GM20000 (cell line): ENCODE measurements around the gene MYBBP1A.

Experiments
- DNase-seq: peaks from one replicate; pipeline ENCODE4 v3.0.0; 2012; ENCODE audit warnings: low spot score
- TF ChIP-seq, protein P1 (sequence below): IDR thresholded peaks from 2 replicates; pipeline ENCODE4 v1.5.1; 2012; ENCODE audit warnings: mild to moderate bottlenecking, control low read depth; ENCODE audit errors: extremely low read depth, missing control alignments

MYBBP1A gene

DNA sequence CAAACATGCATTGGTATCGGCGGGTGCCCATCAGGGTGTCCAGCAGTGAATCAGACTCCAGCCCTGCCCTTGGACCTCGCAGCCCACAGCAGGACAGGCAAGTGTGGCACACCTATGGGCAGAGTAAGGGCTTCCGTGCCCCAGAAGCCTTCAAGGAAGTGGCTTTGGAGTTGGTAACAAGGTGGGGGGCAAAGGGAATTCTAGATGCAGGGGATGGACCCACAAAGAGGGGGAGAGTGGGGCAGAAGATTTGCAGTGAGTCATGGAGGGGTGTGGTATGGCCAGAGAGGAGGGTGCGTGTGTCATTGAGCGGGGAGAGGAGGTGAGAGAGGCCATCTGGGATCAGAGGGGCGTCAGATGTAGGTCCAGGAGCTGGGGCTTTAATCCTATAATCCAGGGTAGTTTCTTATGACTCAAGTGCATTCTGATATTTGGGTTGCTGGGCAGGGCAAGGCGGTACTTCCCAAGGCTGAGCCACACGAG, 65.0 kb downstream of the MYBBP1A start:
- TF ChIP-seq, protein P1, sequence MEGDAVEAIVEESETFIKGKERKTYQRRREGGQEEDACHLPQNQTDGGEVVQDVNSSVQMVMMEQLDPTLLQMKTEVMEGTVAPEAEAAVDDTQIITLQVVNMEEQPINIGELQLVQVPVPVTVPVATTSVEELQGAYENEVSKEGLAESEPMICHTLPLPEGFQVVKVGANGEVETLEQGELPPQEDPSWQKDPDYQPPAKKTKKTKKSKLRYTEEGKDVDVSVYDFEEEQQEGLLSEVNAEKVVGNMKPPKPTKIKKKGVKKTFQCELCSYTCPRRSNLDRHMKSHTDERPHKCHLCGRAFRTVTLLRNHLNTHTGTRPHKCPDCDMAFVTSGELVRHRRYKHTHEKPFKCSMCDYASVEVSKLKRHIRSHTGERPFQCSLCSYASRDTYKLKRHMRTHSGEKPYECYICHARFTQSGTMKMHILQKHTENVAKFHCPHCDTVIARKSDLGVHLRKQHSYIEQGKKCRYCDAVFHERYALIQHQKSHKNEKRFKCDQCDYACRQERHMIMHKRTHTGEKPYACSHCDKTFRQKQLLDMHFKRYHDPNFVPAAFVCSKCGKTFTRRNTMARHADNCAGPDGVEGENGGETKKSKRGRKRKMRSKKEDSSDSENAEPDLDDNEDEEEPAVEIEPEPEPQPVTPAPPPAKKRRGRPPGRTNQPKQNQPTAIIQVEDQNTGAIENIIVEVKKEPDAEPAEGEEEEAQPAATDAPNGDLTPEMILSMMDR: no peak
- no peak for DNase-seq

DNA sequence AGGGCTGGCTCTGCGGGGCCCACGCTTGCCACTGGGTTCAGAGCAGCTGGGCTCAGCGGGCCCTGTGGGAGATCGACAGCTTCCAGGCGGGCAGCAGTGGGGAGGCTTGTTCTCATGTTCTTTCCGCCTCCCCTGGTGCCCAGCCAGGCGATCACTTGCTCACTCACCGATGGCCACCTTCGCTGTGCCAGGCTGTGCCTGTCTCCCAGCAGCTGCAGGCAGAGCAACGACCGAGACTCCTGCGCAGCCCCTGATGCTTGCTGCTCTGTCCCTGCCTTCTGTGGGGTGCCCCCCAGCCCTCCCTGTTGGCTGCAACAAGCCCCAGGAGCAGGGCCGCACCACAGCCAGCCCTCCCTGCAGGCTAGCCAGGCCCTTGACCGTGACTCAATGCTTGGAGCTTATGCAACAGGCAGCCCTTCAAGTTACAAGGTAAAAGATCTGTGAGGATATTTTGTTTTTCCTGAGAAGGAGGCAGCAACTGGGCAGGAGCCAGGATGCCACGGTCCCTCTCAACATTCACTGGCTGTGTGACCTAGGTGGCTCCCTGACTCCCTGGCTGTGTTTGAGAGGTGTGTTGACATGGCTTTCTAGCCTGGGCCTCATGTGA, 66.1 kb downstream of the MYBBP1A start:
- DNase-seq: no peak
- TF ChIP-seq, protein P1: no peak
